SKM-1 treated with dmso at 0.1 percent for 144 hours (cell line): ENCODE results near the gene LHX6.
A peak's percentile ranks its signal among the peaks of the same experiment; 100 is the strongest.

ENCODE experiments used
- DNase-seq: peaks from one replicate; lab custom pipeline; 2025; ENCODE audit not compliant: unreplicated experiment; lab: John Stamatoyannopoulos, UW

LHX6 gene

DNA sequence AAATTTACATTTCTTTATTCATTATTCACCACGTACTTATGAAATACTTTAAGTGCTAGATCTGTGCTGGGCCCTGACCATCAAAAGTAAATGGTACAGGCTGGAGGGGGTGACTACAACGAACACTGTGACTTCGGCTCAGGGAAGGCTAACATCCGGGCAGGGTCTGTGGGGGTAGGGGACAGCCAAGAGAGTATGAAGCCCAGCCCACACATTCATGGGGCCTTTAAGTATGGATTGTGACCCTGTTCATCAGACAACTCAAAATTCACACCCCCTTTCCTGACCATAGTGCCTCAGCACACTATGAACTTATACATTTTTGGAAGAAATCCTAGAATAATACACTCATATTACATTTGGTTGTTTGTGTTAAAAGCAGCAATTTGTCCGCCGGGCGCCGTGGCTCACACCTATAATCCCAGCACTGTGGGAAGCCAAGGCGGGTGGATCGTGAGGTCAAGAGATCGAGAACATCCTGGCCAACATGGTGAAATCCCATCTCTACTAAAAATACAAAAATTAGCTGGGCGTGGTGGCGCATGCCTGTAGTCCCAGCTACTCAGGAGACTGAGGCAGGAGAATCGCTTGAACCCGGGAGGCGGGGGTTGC, 35.7 kb downstream of the LHX6 start:
- DNase-seq: no peak

DNA sequence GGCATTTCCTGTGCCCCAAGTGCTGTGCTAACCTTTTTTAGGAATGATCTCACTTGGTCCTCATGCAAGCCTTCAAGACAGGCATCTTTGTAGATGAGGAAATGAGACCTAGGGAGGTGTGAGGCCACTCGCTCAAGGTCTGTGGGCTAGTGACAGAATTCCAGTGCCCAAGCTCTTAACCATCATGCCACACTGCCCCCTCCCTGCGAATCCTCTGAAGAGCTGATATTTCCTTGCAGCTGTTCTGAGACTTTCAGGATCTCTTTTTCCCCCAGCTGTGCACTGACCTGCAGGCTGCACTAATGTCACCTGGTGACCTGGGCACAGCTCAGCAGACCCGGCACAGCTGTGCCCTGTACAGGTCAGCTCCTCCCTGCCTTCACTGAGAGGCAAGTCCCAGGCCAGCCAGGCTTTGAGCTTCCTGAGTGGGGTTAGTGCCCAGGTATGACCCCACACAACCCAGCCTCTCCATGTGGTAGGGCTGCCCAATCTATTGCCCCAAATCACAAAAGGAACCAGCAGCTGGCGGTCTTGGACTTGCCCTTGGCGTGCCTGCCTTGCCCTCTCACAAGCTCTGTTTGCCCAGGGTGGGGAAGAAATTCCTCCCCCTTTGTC, 36.4 kb downstream of the LHX6 start:
- no peak for DNase-seq

- DNase-seq: no peak
These were observed 37.2 kb downstream of the LHX6 start for GRCh38 chr9:122191584-122191983.

DNA sequence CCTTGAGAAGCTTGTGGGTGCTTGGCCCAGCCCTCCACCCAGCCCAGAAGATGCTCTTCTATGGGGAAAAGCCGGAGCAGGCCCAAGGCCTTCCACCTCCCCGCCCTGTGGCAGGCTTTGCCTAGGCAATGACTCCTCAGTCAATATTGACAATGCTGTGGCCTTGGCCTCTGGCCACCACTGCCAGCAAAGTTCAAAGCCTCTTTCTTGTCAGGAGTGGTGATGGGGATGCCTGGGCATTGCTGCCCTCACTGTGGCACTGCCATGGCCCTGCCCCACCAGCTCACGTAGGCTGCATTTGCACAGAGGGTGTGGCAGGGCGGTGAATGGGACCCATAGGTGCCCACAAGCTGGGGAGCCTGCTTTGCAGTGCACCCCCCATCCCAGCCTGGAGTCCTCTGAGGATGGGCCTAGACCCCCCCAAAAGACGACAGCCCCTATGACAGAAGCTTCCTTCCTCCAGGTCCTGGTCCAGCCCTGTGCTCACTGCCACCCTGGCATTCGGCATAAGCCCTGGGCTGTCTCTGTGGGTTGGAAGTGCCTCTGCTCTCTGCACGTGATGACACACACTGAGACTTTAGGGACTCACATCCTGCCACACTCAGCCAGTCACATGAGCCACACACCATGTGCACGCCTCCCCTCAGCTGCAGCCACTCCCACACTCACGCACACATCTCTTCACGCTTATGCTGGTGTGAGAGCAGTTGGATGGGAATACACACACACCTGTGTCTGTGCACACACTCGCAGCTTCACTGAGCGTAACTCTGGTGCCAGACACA, 38.0 kb downstream of the LHX6 start:
- no peak for DNase-seq

DNA sequence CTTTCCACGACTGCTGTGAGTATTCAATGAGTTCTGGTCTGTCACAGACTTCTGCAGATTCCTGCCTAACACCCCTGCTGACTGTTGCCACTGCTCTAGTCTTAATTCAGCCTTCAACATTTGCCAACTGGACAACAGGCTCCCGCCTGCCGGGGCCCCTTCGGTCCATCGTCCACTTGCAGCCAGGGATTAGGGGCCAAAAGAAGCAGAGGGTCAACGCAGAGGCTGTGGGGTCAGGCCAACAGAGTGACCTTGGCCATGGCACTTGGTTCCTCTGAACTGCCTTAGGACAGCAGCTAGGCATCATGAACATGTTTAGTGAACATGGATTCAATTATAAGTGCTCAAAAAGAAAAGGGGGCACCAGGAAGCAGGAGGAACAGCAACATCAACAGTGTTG, 40.4 kb downstream of the LHX6 start:
- DNase-seq: no peak

DNA sequence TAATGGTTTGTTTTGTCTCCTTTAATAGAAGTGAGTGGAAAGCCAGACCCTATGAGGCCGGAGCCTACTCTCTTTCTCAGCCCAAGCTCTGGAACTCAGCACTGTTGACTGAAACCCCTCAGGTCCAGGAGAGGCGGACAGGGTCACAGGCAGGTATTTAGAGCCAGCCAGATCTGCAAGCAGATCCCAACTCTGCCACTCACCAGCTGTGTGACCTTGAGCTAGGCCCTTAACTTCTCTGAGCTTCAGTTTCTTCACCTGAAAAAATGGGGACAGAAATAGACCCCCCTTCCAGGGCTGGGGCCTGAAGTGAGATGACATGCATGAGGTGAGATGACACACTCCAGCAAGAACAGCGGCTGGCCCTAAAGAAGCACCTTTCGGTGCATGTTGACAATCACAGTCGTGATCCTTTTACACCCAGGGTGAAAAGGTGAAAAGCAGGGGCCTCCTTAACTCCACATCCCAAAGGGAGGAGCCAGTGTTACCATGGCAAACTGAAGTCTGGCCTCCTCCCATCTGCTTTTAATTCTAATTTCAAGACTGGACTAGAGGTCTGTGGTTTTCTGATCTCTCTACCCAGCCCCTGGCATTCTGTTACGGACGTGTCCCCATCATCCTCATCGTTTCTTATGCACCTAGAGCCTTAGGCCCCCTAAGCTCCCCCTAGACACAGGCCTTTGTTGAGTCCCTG, 41.8 kb downstream of the LHX6 start:
- no peak for DNase-seq

- DNase-seq: no peak
These were observed 42.5 kb downstream of the LHX6 start for GRCh38 chr9:122186301-122186700.

DNA sequence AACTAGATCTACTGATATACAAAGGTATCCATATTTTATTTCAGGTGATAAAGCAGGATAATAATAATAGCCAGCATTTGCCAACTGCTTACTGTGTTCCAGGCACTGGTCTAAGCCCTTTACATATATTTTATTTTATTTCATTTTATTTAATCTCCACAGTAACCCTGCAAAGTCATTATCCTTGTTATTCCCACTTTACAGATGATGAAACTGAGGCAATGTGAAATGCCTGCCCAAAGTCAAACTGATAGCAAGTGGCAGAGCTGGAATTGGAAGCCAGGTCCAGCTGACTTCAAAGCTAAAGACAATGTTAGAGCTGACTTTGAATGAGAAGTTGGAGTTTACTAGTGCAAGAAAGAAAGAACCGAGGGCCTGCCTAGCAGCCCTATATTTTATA, 44.2 kb downstream of the LHX6 start:
- no peak for DNase-seq

GRCh38 chr9:122183501-122183900, 45.3 kb downstream of the LHX6 start:
- DNase-seq: no peak

- DNase-seq: no peak
These were observed 48.1 kb downstream of the LHX6 start for GRCh38 chr9:122180633-122181032.

DNA sequence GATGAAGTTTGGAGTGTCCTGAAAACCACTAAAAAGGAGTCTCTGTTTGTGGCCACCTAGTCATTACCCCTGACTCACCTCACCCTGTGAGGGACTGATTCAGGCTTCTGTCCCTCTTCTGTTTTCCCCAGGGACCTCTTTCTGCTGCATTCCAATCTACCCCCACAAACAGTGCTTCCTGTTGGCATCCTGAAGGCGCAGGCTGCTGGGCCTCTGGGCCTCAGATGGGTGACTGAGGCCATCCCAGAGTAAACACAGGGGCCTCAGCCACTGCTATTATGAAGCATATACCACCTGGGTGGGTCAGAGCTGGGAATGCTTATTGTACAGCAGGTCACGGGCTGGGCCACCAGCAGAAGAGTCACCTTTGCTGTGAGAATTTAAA, 49.1 kb downstream of the LHX6 start:
- no peak for DNase-seq

GRCh38 chr9:122179054-122179689, 49.6 kb downstream of the LHX6 start:
- DNase-seq: no peak

GRCh38 chr9:122176916-122177315, 51.8 kb downstream of the LHX6 start:
- DNase-seq: no peak

DNA sequence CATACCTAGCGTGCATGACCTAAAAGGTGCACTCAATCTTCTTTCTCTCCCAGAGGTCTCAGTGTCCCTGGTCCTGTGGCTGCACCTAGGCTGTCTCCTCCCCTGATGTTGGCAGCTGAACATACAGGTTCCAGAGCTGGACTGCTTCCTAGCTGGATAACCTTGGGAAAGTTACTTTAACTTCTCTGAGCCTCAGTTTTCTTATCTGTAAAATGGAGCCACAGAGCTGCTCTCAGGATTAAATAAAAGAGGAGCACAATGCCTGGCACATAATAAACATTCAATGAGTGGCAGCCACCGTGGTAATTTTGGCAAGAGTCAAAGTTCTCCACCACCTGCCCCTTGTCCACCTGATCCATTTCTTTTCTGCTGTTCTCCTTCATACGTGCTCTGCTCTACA, 55.1 kb downstream of the LHX6 start:
- no peak for DNase-seq

DNA sequence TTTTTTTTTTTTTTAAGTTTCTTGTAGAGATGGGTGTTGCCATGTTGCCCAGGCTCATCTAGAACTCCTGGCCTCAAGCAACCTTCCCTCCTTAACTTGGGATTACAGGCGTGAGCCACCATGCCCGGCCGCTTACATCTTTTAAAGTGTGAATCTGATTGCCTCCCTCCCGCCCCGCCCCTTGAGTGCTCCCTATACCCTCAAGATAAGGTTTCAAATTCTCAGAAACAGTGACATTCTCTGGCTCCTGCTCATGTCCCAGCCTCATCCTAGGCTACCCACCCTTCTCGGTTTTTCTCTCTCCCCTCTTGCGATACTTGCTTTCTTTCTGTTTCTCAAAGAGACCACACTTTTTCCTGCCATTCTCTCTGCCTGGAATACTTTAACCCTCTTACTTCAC, 56.6 kb downstream of the LHX6 start:
- no peak for DNase-seq

GRCh38 chr9:122168356-122168755, 60.4 kb downstream of the LHX6 start:
- DNase-seq: no peak

DNA sequence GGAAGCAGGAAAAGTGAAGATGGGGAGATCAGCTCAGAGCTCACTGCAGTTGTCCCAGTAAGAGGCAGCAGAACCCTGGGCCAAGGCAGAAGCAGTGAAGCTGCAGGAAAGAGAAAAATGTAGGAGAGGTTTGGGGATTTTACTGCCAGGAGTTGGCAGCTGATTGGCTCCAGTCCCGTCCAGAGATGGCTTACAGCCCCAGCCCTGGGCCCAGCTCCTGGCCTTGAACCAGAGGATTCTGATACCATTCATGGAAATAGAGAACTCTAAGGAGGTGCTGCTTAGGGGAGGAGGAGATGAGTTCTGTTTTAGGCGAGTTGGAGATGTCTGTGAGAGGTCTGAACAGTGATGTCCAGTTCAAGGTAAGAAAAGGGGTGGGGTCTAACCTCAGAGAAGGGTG, 64.5 kb downstream of the LHX6 start:
- DNase-seq: no peak

GRCh38 chr9:122162415-122162814, 66.3 kb downstream of the LHX6 start:
- no peak for DNase-seq

GRCh38 chr9:122159925-122160246, 68.9 kb downstream of the LHX6 start:
- no peak for DNase-seq

- DNase-seq: peak; percentile 95
These were observed 69.5 kb downstream of the LHX6 start, which contains the start of the genes MORN5 and NDUFA8 for GRCh38 chr9:122159026-122159924. Gene MORN5, plus strand, starts transcription at chr9:122159908. Its CDS starts 65 bp downstream, at chr9:122159973. Gene NDUFA8, minus strand, starts transcription at chr9:122159779. Its CDS starts 102 bp downstream, at chr9:122159677.
